ENCODE data around the gene CRCP. TPM values are rescaled to one million over a fixed set of nuclear protein-coding genes. Genes with fewer than 3 reads are reported as not detected.

CRCP gene
- total and polyA plus RNA-seq, 2 of the 13 experiments (the other 11 are each of a cell fraction or from before 2014, with no cell fraction given): 22.7 to 31.0 TPM

DNA sequence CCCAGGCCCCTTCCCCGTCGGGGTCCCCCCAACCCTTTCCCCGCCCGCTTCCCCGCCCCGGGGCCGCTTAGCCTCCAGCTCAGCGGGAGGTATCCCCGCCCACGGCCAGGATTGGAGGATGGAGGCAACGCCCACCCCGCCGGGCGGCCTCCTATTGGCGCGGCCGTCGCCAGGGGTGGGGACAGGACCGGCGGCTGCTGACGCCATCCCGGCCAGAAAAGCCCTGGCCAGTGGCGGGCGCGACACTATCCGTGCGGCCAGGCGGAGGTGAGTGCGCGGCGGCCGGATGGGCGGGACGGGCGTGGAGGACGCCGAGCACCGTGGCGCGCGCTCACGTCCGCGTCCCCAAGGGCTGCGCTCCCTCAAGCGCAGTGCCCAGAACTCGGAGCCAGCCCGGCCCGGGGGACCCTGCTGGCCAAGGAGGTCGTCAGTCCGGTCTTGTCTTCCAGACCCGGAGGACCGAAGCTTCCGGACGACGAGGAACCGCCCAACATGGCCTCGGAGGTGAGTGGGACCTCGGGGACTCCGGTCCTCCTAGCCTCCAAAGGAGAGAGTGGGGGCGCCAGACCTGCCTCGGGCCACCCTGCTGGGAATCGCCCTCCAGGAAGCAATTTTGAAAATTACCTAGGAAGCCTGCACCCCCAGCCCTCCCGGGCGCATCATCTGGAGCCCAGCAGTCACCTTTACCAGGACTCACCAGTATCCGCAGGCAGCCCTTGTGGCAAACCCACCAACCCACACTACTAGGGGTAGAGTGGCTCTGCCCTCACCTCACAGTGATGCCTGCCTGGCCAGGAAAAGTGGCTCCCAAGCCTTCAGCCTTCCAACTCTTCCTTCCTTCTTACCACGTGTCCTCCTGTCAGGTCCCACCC is 38.8 kb upstream of the CRCP start, which contains the start of gene ASL (continued):
- TF ChIP-seq ZBTB14 (CRISPR knock-in tag; IDR thresholded peaks at IDR 0.05) (peak; percentile 88), ETV5 (CRISPR knock-in tag; IDR thresholded peaks at IDR 0.05; ENCODE audit: borderline replicate concordance) (peak; percentile 80), ZBTB34 (CRISPR knock-in tag; IDR thresholded peaks at IDR 0.05) (no peak), TARDBP (CRISPR knock-in tag; IDR thresholded peaks at IDR 0.05) (peak; percentile 52; the same call in 1 of the 2 replicates), SNAPC2 (CRISPR knock-in tag; IDR thresholded peaks at IDR 0.05) (no peak), MIER3 (CRISPR knock-in tag; IDR thresholded peaks at IDR 0.05; ENCODE audit: borderline replicate concordance) (peak; percentile 31; the same call in 1 of the 2 replicates), TEAD3 (CRISPR knock-in tag; optimal IDR thresholded peaks at IDR 0.05; ENCODE audit: borderline replicate concordance) (peak; percentile 5), PCBP1 (IDR thresholded peaks at IDR 0.05; ENCODE audit: borderline replicate concordance, low read depth, low read length) (no peak), ASH2L (IDR thresholded peaks at IDR 0.05; ENCODE audit: insufficient read length, low read depth, low read length) (peak; percentile 62), ZFP1 (CRISPR knock-in tag; IDR thresholded peaks at IDR 0.05) (no peak), MAZ (IDR thresholded peaks at IDR 0.05; ENCODE audit: borderline replicate concordance, low read depth, low read length) (no peak), MAZ (CRISPR knock-in tag; IDR thresholded peaks at IDR 0.05; ENCODE audit: low read depth) (peak; percentile 50; the same call in 1 of the 2 replicates), ZNF839 (CRISPR knock-in tag; IDR thresholded peaks at IDR 0.05; ENCODE audit: borderline replicate concordance) (no peak), POLR2G (IDR thresholded peaks at IDR 0.05; ENCODE audit: low read depth, low read length) (peak; percentile 93), SMC3 (IDR thresholded peaks at IDR 0.05; ENCODE audit: low read length) (no peak), CBX1 (IDR thresholded peaks at IDR 0.05; ENCODE audit: low read depth) (peak; percentile 51), PHF21A (CRISPR knock-in tag; IDR thresholded peaks at IDR 0.05) (no peak; the same call in 1 of the 2 replicates), ZNF761 (CRISPR knock-in tag; conservative IDR thresholded peaks at IDR 0.05) (no peak), FOXP4 (CRISPR knock-in tag; IDR thresholded peaks at IDR 0.05) (peak; percentile 12; the same call in 1 of the 2 replicates), ZSCAN20 (CRISPR knock-in tag; IDR thresholded peaks at IDR 0.05; ENCODE audit: borderline replicate concordance) (no peak; the same call in none of the 2 replicates), POLR2AphosphoS5 (IDR thresholded peaks at IDR 0.05; ENCODE audit: low read depth, low read length) (peak; percentile 73), CHD4 (IDR thresholded peaks at IDR 0.05; ENCODE audit: borderline replicate concordance, low read length) (no peak), RCOR2 (CRISPR knock-in tag; IDR thresholded peaks at IDR 0.05) (no peak), MTA3 (CRISPR knock-in tag; IDR thresholded peaks at IDR 0.05) (no peak), SOX13 (IDR thresholded peaks at IDR 0.05) (no peak), SOX13 (CRISPR knock-in tag; conservative IDR thresholded peaks at IDR 0.05 in 1 of 2, IDR thresholded peaks at IDR 0.05 in 1 of 2) (no peak)

All from HepG2 (cell line).